Inflammatory macrophage (primary cell): ENCODE data around the gene CNTRL.
A peak's percentile ranks its signal among the peaks of the same experiment; 100 is the strongest.
"Not testable (repeated sequence)": the region's sequence is repeated elsewhere in the genome, so short reads cannot be mapped to it uniquely, and the experiment has no call there.

Experiments
- DNase-seq, 2 donors: peaks; one replicate each; pipeline ENCODE4 v3.0.0-alpha.2; 2020 to 2022

The CNTRL gene

DNA sequence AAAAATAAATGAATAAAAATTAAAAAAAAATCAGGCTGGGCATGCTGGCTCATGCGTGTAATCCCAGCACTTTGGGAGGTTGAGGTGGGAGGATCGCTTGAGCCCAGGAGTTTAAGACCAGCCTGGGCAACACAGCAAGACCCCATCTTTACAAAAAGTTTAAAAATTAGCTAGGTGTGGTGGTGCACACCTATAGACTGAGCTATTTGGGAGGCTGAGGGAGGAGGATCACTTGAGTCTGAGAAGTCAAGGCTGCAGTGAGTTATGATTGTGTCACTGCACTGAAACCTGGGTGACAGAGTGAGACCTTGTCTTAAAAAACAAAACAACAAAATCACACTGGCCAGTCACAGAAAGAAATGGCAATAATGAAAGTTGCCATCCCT, 3.4 kb upstream of the CNTRL start:
- peak in 1 of 2 donors; percentile 22 for DNase-seq

GRCh38 chr9:121071756-121072421, 2.9 kb upstream of the CNTRL start:
- DNase-seq = peak; percentile 45 to 78

- DNase-seq = peak; percentile 87 to 89
These were observed 1.7 kb upstream of the CNTRL start for GRCh38 chr9:121073038-121073437.

GRCh38 chr9:121075251-121076036, 689 bp downstream of the CNTRL start:
- DNase-seq = peak; percentile 51 to 64

- DNase-seq = peak; percentile 9 to 15
These were observed 7.3 kb downstream of the CNTRL start for GRCh38 chr9:121082075-121082474.

DNA sequence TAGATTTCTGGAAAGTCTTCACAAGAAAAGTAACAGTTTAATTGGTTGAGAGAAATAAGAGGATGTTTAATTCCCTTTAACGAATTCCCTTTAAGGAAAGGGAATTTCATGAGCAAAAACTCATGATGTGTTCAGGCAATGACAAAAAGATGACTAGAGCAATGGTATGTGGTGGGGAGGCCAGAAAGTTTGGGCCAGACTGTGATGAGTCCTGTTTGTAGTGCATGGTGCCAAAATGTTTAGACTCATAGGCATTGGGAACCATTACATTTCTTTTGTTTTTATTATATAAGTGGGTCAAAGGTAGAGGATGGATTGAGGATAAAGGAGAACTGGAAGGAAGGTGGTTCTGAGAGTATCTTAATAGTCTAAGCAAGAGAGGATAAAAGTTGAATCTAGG, 10.9 kb downstream of the CNTRL start:
- no peak for DNase-seq

GRCh38 chr9:121088576-121088975, 13.8 kb downstream of the CNTRL start:
- DNase-seq = peak in 1 of 2 donors; percentile 22

DNA sequence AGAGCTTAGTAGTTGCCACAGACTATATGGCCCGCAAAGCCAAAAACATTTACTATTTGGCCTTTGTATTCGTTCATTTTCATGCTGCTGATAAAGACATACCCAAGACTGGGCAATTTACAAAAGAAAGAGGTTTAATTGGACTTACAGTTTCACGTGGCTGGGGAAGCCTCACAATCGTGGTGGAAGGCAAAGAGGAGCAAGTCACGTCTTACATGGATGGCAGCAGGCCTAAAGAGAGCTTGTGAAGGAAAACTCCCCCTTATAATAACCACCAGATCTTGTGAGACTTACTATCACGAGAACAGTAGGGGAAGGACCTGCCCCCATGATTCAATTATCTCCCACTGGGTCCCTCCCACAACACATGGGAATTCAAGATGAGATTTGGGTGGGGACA, 16.0 kb downstream of the CNTRL start:
- not testable (repeated sequence) for DNase-seq

- DNase-seq = no peak
These were observed 20.3 kb downstream of the CNTRL start for GRCh38 chr9:121095057-121095456.

DNA sequence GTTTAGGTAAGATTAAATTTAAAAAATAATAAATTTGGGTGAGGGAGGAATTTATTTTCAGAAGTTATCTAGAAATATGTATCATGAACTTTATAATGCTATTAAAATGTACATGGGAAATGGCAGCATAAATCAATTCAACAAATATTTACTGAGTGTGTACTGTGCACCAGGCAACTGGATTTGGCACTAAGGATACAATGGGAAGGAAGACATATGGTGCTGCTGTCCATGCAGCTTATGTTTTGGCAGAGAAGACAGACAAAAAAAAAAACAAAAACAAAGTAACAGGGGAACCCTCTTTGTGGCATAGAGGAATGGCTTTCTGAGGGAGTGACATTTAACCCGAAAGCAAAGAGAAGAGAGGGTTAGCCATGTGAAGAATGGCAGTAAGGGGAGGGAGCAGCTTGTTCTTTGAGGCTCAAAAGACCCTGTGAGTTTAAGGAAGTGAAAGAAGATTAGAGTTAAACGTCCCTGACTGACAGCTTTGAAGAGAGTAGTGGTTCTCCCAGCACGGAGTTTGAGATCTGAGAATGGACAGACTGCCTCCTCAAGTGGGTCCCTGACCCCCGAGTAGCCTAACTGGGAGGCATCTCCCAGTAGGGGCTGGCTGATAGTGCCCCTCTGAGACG, 23.9 kb downstream of the CNTRL start:
- no peak for DNase-seq

GRCh38 chr9:121104054-121104453, 29.3 kb downstream of the CNTRL start:
- not testable (repeated sequence) for DNase-seq

DNA sequence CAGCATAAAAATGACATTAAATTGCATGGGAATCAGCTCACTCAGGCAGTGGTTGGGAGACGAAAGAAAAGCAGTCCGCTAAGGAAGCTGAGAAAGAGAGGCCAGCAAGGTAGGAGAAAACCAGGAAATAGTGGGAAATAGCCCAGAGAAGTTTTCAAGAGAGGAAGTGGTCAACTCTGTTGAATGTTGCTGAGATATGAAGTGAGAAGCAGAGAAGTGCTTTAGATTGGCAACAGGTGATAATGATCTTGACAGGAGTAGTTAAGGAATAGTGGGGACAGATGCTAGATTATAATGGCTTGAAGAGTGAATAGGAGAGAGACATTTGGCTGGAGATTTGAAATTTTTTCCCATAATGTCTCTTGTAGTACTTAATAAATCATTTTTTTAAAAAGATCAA, 30.8 kb downstream of the CNTRL start:
- peak in 1 of 2 donors; percentile 7 for DNase-seq

- peak; percentile 1 to 15 for DNase-seq
These were observed 32.3 kb downstream of the CNTRL start for GRCh38 chr9:121107029-121107428.

GRCh38 chr9:121107881-121108280, 33.1 kb downstream of the CNTRL start:
- peak; percentile 12 to 67 for DNase-seq

DNA sequence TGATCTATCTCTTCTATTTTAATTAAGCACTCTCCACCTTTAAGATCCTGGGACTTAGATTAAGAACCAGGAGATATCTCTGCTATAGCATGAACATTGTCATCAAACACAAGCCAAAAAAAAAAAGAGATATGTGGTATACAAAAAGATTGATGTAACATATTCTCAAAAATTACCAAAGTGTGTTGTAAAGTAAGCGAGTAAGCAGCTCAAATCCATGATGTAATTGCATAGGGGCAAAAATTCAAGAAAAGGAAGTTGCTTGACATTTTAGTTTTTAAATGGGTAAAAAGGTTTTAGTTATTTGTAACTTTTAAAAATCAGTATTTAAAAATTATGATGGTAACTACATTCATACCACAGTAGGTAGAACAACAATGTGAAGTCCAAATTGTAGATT, 40.7 kb downstream of the CNTRL start:
- DNase-seq = peak; percentile 23 to 68

- no peak for DNase-seq
These were observed 43.5 kb downstream of the CNTRL start for GRCh38 chr9:121118266-121118665.

GRCh38 chr9:121120386-121120785, 45.6 kb downstream of the CNTRL start:
- DNase-seq = no peak

DNA sequence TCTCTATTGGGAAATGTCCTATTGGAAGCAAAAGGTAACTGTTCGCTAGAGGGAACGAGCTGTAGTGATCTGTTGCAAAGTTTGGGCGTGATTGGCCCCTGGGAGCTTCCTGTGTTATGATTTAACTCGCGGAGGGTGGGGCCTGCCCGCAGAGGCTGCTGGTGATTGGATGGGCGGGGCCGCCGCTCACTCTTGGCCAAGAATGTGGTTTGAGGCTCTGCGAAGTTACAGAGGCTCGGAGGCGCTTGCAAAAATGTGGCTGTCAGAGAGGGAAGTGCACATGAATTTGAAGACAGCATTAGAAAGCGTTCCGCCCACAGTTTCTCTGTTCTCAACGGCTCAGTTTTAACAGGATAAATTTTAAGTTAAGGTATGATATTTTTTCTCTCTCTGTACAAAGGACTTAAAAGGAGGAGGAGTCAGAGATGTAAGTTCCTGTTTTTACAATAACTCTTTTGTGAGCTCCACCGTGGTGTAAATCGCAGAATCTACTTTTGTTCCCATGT, 46.9 kb downstream of the CNTRL start:
- peak; percentile 99 for DNase-seq

DNA sequence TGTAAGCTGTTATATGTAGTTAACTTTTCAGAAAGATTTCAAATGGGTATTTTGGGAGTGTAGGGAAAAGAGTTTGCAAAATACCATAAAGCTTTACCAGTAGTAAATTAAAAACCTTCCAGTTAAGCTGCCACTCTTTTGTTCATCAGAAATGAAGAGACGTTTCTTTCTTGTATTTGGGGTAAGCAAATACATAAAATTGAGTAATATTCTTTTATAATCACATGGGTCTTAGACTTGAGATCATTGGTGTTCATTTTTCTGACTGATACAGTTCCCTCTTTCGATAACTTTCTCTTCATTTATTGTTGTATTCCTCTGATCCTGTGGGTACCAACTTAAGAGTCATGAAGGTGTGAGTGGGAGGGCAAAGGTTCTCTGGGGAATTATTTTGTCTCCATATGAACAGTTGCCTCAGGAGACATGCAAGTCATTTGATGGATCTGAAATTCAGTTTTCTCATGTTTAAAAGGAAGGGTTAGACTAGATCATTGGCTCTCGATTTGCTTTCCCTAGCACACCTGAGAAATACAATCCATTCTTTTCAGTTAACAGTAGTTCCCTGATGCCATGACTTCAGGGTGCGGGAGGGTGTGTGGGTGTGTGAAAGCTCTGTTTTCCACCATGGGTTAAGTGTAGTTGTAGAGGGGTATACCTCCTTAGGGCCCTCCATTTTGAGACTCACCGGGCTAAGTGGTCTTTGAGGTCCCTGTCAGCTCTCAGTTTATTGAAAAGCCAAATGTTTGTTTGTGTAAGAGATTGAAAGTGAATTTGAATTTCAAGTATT, 47.7 kb downstream of the CNTRL start:
- peak in 1 of 2 donors; percentile 61 for DNase-seq

- no peak for DNase-seq
These were observed 49.2 kb downstream of the CNTRL start for GRCh38 chr9:121123816-121124535.

DNA sequence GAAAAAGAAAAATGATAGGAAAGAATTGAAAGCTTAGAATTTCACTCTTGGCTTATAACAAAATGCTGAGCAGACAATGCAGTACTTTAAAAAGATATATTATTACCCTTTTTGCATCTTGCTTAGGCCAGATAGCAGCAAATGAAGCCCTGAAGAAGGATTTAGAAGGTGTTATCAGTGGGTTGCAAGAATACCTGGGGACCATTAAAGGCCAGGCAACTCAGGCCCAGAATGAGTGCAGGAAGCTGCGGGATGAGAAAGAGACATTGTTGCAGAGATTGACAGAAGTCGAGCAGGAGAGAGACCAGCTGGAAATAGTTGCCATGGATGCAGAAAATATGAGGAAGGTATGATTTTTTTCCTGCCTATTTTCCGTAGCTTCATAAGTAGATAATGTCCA, 50.8 kb downstream of the CNTRL start:
- no peak for DNase-seq

DNA sequence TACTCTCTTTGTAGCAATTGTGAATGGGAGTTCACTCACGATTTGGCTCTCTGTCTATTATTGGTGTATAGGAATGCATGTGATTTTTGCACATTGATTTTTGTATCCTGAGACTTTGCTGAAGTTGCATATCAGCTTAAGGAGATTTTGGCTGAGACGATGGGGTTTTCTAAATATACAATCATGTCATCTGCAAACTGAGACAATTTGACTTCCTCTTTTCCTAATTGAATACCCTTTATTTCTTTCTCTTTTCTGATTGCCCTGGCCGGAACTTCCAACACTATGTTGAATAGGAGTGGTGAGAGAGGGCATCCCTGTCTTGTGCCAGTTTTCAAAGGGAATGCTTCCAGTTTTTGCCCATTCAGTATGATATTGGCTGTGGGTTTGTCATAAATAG, 54.6 kb downstream of the CNTRL start:
- DNase-seq = not testable (repeated sequence)
